Measurements from ENCODE around the gene GVQW3. TPM values are rescaled to one million over a fixed set of nuclear protein-coding genes. Genes with fewer than 3 reads are reported as not detected.

GVQW3 gene
- total RNA-seq, 1 experiment from 2014 or later = 6.2 TPM

DNA sequence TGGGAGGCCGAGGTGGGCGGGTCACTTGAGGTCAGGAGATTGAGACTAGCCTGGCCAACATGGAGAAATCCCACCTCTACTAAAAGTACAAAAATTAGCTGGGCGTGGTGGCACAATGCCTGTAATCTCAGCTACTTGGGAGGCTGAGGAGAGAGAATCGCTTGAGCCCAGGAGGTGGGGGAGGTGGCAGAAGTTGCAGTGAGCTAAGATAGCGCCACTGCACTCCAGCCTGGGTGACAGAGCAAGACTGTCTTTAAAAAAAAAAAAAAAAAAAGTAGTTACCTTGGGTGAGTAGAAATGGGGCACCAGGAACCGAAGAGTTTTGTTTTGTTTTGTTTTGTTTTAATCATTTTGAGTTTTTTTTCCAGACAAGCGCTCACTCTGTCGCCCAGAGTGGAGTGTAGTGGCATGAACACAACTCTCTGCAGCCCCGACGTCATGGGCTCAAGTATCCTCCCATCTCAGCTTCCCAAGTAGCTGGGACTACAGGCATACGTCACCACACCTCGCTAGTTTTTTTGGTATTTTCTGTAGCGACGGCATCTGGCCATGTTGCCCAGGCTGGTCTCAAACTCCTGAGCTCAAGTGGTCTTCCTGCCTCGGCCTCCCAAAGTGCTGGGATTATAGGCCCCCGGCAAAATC is 16.0 kb upstream of the GVQW3 start:
- POLR2A ChIA-PET (ENCODE audit: low non-redundant PET) = no interaction called here
- no peak for TF ChIP-seq EZH2 (IDR thresholded peaks at IDR 0.05; ENCODE audit: borderline replicate concordance, low read depth, low read length, poor library complexity, severe bottlenecking)

GRCh38 chr11:76368490-76368889 is 12.6 kb upstream of the GVQW3 start:
- BruUV-seq (replicated peaks) = no TSS peak
- ChIA-PET CTCF (no interaction called here), POLR2A (ENCODE audit: low non-redundant PET) (no interaction called here)
- Histone ChIP-seq H3K4me3 (ENCODE audit: low read depth, low read length, poor library complexity, severe bottlenecking) (no peak overlapping the region), H3K36me3 (ENCODE audit: insufficient read depth, low read length, poor library complexity, severe bottlenecking) (no peaks in the 10 kb centered on the region), H3K27ac (ENCODE audit: low read depth, low read length, poor library complexity, severe bottlenecking) (no peak overlapping the region), H3K4me1 (ENCODE audit: insufficient read depth, low read length, poor library complexity, severe bottlenecking) (peaks cover 11% of the 10 kb centered on the region), H3K27me3 (replicated peaks; ENCODE audit: insufficient read depth, low read depth, low read length, poor library complexity) (no peaks in the 10 kb centered on the region), H3K9me3 (ENCODE audit: low read depth, low read length, poor library complexity, severe bottlenecking) (no peaks in the 10 kb centered on the region)
- DNase-seq (ENCODE audit: low spot score) = no peak
- intact Hi-C loops (cut with micrococcal nuclease; ENCODE audit: unreplicated experiment) = no loop called here
- TF ChIP-seq, protein P1, sequence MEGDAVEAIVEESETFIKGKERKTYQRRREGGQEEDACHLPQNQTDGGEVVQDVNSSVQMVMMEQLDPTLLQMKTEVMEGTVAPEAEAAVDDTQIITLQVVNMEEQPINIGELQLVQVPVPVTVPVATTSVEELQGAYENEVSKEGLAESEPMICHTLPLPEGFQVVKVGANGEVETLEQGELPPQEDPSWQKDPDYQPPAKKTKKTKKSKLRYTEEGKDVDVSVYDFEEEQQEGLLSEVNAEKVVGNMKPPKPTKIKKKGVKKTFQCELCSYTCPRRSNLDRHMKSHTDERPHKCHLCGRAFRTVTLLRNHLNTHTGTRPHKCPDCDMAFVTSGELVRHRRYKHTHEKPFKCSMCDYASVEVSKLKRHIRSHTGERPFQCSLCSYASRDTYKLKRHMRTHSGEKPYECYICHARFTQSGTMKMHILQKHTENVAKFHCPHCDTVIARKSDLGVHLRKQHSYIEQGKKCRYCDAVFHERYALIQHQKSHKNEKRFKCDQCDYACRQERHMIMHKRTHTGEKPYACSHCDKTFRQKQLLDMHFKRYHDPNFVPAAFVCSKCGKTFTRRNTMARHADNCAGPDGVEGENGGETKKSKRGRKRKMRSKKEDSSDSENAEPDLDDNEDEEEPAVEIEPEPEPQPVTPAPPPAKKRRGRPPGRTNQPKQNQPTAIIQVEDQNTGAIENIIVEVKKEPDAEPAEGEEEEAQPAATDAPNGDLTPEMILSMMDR (conservative IDR thresholded peaks at IDR 0.05; ENCODE audit: low read depth, low read length) = no peak
- no peak for TF ChIP-seq EZH2 (IDR thresholded peaks at IDR 0.05; ENCODE audit: borderline replicate concordance, low read depth, low read length, poor library complexity, severe bottlenecking)

More for the DNA sequence above, 16.0 kb upstream of the GVQW3 start:
- Histone ChIP-seq H3K27me3 (replicated peaks; ENCODE audit: insufficient read depth, low read depth, low read length, poor library complexity) (no peaks in the 10 kb centered on the region), H3K4me1 (ENCODE audit: insufficient read depth, low read length, poor library complexity, severe bottlenecking) (peaks cover 23% of the 10 kb centered on the region), H3K36me3 (ENCODE audit: insufficient read depth, low read length, poor library complexity, severe bottlenecking) (no peaks in the 10 kb centered on the region), H3K27ac (ENCODE audit: low read depth, low read length, poor library complexity, severe bottlenecking) (no peak overlapping the region), H3K9me3 (ENCODE audit: low read depth, low read length, poor library complexity, severe bottlenecking) (no peaks in the 10 kb centered on the region), H3K4me3 (ENCODE audit: low read depth, low read length, poor library complexity, severe bottlenecking) (no peak overlapping the region)
- intact Hi-C loops (cut with micrococcal nuclease; ENCODE audit: unreplicated experiment) = no loop called here
- CTCF ChIA-PET = no interaction called here
- DNase-seq (ENCODE audit: low spot score) = no peak
- BruUV-seq (replicated peaks) = no TSS peak

- Histone ChIP-seq H3K36me3 (ENCODE audit: insufficient read depth, low read length, poor library complexity, severe bottlenecking) (no peaks in the 10 kb centered on the region), H3K9me3 (ENCODE audit: low read depth, low read length, poor library complexity, severe bottlenecking) (no peaks in the 10 kb centered on the region), H3K4me1 (ENCODE audit: insufficient read depth, low read length, poor library complexity, severe bottlenecking) (peaks cover 15% of the 10 kb centered on the region), H3K27ac (ENCODE audit: low read depth, low read length, poor library complexity, severe bottlenecking) (no peak overlapping the region), H3K4me3 (ENCODE audit: low read depth, low read length, poor library complexity, severe bottlenecking) (no peak overlapping the region), H3K27me3 (replicated peaks; ENCODE audit: insufficient read depth, low read depth, low read length, poor library complexity) (no peaks in the 10 kb centered on the region)
- ChIA-PET CTCF (no interaction called here), POLR2A (ENCODE audit: low non-redundant PET) (no interaction called here)
- TF ChIP-seq, protein P1 (conservative IDR thresholded peaks at IDR 0.05; ENCODE audit: low read depth, low read length) = no peak
- no peak for TF ChIP-seq EZH2 (IDR thresholded peaks at IDR 0.05; ENCODE audit: borderline replicate concordance, low read depth, low read length, poor library complexity, severe bottlenecking)
- no TSS peak for BruUV-seq (replicated peaks)
- no peak for DNase-seq (ENCODE audit: low spot score)
- intact Hi-C loops (cut with micrococcal nuclease; ENCODE audit: unreplicated experiment) = no loop called here
Measured at GRCh38 chr11:76369406-76369805, 11.7 kb upstream of the GVQW3 start.

- peak; percentile 44 for DNase-seq (ENCODE audit: low spot score)
- BruUV-seq (replicated peaks) = no TSS peak
- no peak overlapping the region for H3K4me3 ChIP-seq (ENCODE audit: low read depth, low read length, poor library complexity, severe bottlenecking)
- peak overlapping the region; percentile 30 for H3K27ac ChIP-seq (ENCODE audit: low read depth, low read length, poor library complexity, severe bottlenecking)
- no peaks in the 10 kb centered on the region for H3K27me3 ChIP-seq (replicated peaks; ENCODE audit: insufficient read depth, low read depth, low read length, poor library complexity)
- intact Hi-C loops (cut with micrococcal nuclease; ENCODE audit: unreplicated experiment) = no loop called here
- H3K4me1 ChIP-seq (ENCODE audit: insufficient read depth, low read length, poor library complexity, severe bottlenecking) = peaks cover 15% of the 10 kb centered on the region
- ChIA-PET CTCF (no interaction called here), POLR2A (ENCODE audit: low non-redundant PET) (no interaction called here)
- TF ChIP-seq, protein P1 (conservative IDR thresholded peaks at IDR 0.05; ENCODE audit: low read depth, low read length) = no peak
- no peak for TF ChIP-seq EZH2 (IDR thresholded peaks at IDR 0.05; ENCODE audit: borderline replicate concordance, low read depth, low read length, poor library complexity, severe bottlenecking)
- H3K36me3 ChIP-seq (ENCODE audit: insufficient read depth, low read length, poor library complexity, severe bottlenecking) = no peaks in the 10 kb centered on the region
- no peaks in the 10 kb centered on the region for H3K9me3 ChIP-seq (ENCODE audit: low read depth, low read length, poor library complexity, severe bottlenecking)
Measured at GRCh38 chr11:76371170-76371569, 10.0 kb upstream of the GVQW3 start.
